ENCODE results near the gene MARK3. TPM values are rescaled to one million over a fixed set of nuclear protein-coding genes. Genes with fewer than 3 reads are reported as not detected.

MARK3 gene
- total and polyA plus RNA-seq, 2 of the 13 experiments (the other 11 are each of a cell fraction or from before 2014, with no cell fraction given): 47.7 to 56.6 TPM

DNA sequence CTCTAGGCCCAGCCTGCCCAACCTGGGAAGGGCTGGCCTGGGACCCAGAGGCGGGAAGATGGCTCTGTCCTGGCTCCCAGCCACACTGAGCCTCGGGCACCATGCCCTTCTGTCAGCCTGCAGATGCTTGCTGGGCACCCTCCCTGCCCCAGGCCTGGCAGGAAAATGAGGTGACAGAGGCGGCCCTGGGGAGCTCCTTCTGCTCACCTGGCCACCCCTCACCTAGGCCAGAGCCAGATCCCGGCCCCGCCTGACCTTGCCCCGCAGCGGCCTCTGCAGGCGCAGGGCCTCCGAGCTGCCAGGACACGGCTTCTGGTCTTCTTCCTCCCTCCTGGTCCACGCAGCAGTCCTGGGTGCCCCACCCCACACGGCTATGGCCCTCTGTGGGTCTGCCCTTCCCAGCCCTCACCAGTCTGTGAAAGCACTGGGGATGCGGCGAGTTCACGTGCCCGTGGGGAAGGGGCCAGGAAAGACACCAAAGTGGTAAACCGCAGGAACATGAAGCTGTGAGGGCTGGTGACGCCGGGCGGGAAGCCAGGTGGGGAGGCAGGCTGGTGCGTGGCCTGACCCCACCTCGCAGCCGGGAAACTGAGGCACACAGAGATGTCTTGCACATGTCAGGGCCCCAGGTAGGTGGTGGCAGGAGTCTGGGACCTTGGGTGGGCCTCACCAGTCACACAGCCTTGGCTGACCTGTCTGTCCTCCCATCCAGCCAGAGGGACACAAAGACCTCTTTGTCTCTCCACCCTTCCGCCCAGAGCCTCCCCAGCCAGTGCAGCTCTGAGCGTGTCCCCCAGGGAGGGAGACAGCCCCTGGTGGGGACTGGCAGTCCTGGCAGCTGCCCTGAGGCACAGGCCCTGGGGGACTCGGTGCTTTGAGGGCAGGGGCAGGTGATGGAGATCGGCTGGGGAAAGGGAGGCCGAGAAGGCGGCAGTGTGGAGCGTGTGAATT is 164.4 kb downstream of the MARK3 start (continued):
- TF ChIP-seq, protein P1, sequence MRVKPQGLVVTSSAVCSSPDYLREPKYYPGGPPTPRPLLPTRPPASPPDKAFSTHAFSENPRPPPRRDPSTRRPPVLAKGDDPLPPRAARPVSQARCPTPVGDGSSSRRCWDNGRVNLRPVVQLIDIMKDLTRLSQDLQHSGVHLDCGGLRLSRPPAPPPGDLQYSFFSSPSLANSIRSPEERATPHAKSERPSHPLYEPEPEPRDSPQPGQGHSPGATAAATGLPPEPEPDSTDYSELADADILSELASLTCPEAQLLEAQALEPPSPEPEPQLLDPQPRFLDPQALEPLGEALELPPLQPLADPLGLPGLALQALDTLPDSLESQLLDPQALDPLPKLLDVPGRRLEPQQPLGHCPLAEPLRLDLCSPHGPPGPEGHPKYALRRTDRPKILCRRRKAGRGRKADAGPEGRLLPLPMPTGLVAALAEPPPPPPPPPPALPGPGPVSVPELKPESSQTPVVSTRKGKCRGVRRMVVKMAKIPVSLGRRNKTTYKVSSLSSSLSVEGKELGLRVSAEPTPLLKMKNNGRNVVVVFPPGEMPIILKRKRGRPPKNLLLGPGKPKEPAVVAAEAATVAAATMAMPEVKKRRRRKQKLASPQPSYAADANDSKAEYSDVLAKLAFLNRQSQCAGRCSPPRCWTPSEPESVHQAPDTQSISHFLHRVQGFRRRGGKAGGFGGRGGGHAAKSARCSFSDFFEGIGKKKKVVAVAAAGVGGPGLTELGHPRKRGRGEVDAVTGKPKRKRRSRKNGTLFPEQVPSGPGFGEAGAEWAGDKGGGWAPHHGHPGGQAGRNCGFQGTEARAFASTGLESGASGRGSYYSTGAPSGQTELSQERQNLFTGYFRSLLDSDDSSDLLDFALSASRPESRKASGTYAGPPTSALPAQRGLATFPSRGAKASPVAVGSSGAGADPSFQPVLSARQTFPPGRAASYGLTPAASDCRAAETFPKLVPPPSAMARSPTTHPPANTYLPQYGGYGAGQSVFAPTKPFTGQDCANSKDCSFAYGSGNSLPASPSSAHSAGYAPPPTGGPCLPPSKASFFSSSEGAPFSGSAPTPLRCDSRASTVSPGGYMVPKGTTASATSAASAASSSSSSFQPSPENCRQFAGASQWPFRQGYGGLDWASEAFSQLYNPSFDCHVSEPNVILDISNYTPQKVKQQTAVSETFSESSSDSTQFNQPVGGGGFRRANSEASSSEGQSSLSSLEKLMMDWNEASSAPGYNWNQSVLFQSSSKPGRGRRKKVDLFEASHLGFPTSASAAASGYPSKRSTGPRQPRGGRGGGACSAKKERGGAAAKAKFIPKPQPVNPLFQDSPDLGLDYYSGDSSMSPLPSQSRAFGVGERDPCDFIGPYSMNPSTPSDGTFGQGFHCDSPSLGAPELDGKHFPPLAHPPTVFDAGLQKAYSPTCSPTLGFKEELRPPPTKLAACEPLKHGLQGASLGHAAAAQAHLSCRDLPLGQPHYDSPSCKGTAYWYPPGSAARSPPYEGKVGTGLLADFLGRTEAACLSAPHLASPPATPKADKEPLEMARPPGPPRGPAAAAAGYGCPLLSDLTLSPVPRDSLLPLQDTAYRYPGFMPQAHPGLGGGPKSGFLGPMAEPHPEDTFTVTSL (CRISPR knock-in tag; IDR thresholded peaks at IDR 0.05; ENCODE audit: borderline replicate concordance): no peak
- TF ChIP-seq SNAPC4 (CRISPR knock-in tag; IDR thresholded peaks at IDR 0.05) (no peak), CBFB (CRISPR knock-in tag; IDR thresholded peaks at IDR 0.05) (no peak), MAFK (conservative IDR thresholded peaks at IDR 0.05 in 1 of 2, IDR thresholded peaks at IDR 0.05 in 1 of 2; ENCODE audit: low read length in 2 of 2) (no peak), PHF8 (CRISPR knock-in tag; IDR thresholded peaks at IDR 0.05) (peak; percentile 39; the same call in 1 of the 2 replicates), SKI (IDR thresholded peaks at IDR 0.05; ENCODE audit: partially characterized antibody) (peak; percentile 22), TFAP4 (IDR thresholded peaks at IDR 0.05; ENCODE audit: borderline replicate concordance, low read depth) (no peak), HNF1B (CRISPR knock-in tag; IDR thresholded peaks at IDR 0.05) (peak; percentile 85), ZBTB43 (CRISPR knock-in tag; conservative IDR thresholded peaks at IDR 0.05) (no peak)
- TF ChIP-seq, protein P2, sequence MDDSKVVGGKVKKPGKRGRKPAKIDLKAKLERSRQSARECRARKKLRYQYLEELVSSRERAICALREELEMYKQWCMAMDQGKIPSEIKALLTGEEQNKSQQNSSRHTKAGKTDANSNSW (CRISPR knock-in tag; IDR thresholded peaks at IDR 0.05; ENCODE audit: borderline replicate concordance): no peak
- TF ChIP-seq, protein P3, sequence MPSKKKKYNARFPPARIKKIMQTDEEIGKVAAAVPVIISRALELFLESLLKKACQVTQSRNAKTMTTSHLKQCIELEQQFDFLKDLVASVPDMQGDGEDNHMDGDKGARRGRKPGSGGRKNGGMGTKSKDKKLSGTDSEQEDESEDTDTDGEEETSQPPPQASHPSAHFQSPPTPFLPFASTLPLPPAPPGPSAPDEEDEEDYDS (CRISPR knock-in tag; IDR thresholded peaks at IDR 0.05): peak; percentile 41; the same call in 1 of the 2 replicates
